Right ventricle myocardium superior (tissue), 1 donor: ENCODE results near the gene PPP1R3G. TPM values are rescaled to one million over a fixed set of nuclear protein-coding genes. Genes with fewer than 3 reads are reported as not detected.
A peak's percentile ranks its signal among the peaks of the same experiment; 100 is the strongest.
"Not testable (repeated sequence)": the region's sequence is repeated elsewhere in the genome, so short reads cannot be mapped to it uniquely, and the experiment has no call there.

Experiments used
- ATAC-seq: fragments of 200-7000 bp; cut with Tn5 transposase; one replicate; pipeline ENCODE4 v1.9.1; 2020; ENCODE audit warnings: mild to moderate bottlenecking; ENCODE audit not compliant: poor library complexity
- DNase-seq: peaks from one replicate; pipeline ENCODE4 v3.0.0-alpha.2; 2020
- intact Hi-C: fragments of 100-400 bp; cut with DNase I; formaldehyde crosslinking; loops from one replicate; pipeline ENCODE4 v1.11.2; 2022
- long read RNA-seq: library from polyadenylated mRNA; unstranded; transcript quantifications from one replicate; pipeline ENCODE4 v2.0.0, GENCODE V29; 2021
- total RNA-seq: library from RNA; stranded (reverse); fragmentation: NEBNext Ultra II Directional; extraction: Animal tissue kit (Norgen Biotek cat#: 25700); gene quantifications from one replicate; pipeline ENCODE4 v1.2.1, GENCODE V29; 2021
- donor health status: DM: no; HTN: yes; CAD: no; lungs with severe emphysema.

PPP1R3G gene
- 14.2 TPM for total RNA-seq
- long read RNA-seq, full-length matches to known transcripts, result 233 of 233 reads
- long read RNA-seq, partial matches to known transcripts, result 0 of 233 reads
- long read RNA-seq, other reads (novel, unspliced or antisense), result 0 of 233 reads

DNA sequence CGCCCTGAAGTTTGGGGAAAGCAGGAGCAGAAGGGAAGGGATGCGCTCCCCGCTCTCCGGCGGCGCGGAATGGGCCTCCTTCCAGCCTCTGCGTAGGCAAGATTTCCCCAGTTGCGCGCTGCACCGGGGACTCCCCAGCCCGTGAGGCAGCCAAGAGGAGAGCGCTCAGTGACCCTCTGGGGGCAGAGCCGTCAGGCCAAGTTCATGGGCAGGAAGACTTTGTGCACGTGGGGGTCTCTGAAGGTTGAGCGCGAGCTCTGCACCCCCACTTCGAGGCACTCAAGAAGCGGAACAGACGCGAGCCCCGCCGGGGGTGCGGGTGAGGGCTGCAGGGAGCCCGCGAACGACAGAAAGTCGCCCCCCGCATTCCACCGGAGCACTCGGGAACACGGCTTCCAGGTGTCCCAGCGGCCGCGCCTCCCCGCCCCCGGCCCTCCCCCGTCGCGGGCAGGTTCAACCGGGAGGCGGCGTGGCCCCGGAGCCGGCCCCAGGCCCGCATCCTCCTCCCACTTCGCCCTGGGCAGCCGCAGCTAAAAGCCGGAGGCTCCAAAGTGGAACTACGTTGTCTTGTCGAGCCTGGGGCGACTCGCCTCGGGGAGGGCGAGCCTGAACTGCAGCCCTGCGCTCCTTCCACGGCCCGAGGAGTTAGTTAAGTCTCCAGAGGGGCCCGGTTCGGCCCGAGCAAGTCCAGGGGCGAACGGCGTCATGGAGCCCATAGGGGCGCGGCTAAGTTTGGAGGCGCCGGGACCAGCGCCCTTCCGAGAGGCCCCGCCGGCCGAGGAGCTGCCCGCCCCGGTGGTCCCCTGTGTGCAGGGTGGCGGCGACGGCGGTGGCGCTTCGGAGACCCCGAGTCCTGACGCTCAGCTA, at the start of gene PPP1R3G:
PPP1R3G (plus strand) TSS at position 561 of the 867 bp plus-strand sequence; CDS start at position 706, 145 bp downstream.
- peak; percentile 73 for DNase-seq
- ATAC-seq, result peak; percentile 77
- intact Hi-C loops, result no loop called here

DNA sequence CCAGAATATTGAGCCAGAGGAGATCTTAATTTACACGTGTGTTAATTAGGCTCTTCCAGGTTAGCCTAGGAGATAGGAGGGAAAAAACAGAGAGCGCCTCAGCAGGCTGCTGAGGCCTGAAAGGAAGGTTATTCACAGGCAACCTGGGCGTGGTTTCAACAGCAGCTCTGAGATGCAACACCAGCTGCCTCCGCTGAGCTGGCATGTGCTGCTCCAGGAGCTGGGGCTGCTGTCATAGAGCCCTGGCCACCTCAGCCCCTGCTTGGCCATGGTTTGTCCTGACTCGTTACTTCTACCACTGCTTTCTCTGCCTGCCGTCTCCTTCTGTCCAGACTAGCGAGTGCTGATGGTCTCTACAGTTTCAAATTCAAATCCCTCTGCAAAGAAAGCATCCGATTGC, 48.9 kb upstream of the PPP1R3G start:
- intact Hi-C loops, result no loop called here
- no peak for DNase-seq
- ATAC-seq, result no peak

DNA sequence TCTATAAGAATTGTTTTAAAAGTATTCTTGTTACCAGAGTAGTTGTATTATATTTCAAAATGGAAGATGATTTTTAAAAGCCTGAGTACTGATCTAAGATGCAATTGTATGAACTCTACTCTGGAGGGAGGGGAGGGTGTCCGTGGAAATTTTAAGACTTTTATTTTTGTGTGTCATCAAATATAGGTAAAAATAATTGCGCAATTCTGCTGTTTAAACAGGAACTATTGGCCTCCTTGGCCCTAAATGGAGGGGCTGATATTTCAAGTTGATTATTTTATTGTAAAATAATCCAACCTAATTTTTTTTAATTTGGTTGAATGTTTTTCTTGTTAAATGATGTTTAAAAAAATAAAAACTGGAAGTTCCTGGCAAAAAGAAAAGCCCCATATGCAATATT, 43.2 kb upstream of the PPP1R3G start:
- intact Hi-C loops, result no loop called here
- DNase-seq (no peak), ATAC-seq (no peak)

DNA sequence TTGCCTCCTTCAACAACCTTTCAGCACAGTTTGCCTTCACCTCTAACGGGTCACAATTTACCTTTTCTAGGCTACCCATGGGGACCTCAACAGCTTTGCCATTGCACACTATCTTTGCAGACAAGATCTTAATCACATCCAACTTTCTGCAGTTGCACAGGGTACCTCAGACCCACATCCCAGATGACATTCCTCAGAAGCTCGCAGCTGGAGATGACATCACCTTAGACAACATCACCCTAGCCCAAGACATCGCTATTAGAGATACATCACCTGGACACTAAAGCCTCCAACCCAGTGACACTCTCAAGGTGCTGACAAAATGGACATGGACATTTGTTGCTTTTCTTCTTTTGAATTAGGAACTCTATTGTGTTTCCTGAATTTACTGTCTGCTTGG, 42.7 kb upstream of the PPP1R3G start:
- intact Hi-C loops, result no loop called here
- DNase-seq (no peak), ATAC-seq (no peak)

DNA sequence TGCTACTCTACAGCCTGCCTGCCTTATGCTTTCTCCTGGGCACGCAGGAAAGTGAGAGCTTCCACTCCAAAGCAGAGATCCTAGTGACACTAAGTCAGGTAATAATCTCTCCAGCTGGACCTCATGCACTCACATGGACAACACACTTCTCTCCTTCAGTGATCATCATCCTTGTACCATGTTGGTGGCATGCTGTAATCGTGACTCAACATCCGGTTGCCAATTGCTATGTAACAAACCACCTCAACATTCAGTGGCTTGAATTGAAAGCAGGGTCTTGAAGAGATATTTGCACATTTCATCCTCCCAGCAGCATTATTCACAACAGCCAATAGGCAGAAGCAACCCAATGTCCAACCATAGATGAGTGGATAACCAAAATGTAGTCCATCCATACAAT, 40.3 kb upstream of the PPP1R3G start:
- ATAC-seq, result no peak
- intact Hi-C loops, result no loop called here
- DNase-seq, result no peak

DNA sequence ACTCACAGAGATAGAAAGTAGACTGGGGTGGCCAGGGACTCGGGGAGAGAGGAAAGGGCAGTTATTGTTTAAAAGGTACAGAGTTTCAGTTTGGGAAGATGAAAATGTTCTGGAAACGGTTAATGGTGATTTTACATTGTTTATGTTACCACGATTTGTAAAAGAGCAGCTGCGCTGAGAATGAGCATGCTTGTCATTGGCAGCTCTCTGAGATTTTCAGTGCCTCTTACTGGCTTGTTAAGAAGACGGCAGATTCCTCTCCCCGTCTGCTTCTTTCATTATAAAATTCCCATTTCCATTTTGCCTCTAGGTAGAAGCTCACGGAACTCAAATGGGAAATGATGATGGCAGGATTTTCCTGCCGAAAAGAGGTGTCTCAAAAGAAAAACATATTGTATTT, 39.7 kb upstream of the PPP1R3G start:
- ATAC-seq (no peak), DNase-seq (no peak)
- intact Hi-C loops, result no loop called here

DNA sequence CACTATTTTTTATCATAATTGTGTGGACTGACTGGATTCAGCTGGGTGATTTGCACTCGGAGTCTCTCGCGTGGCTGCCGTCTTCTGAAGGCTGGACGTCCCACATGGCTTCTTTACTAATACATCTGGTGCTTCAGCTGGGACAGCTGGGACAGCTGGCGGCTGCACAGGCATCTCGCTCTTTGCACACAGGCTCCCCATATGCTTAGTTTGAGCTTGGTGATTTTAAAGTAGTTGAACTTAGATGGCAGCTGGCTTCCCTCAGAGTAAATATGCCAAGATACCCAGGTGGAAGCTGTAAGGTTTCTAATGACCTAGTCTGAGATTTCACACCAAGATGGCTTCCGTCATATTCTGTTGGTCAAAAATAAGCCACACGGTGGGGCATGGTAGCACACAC, 38.7 kb upstream of the PPP1R3G start:
- DNase-seq (no peak), ATAC-seq (no peak)
- intact Hi-C loops, result no loop called here

DNA sequence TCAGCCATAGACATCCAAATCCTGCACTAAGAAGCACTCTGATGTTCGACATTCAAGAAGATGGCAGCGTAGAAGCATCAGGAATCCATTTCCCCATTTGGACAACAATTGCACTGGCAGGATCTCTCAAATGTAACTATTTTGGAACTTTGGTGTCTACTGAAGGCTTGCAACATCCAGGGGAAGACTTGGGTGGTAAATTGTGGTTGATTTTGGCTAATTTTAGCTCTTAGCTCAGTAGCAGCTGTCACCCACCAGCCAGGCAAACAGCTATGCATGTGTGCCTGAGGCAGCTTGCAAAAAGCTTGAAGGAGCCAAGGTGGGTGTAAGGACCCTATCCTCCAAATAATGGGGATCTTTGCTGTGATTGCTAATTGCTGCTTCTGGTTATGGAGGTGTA, 35.1 kb upstream of the PPP1R3G start:
- intact Hi-C loops, result no loop called here
- DNase-seq, result no peak
- no peak for ATAC-seq

DNA sequence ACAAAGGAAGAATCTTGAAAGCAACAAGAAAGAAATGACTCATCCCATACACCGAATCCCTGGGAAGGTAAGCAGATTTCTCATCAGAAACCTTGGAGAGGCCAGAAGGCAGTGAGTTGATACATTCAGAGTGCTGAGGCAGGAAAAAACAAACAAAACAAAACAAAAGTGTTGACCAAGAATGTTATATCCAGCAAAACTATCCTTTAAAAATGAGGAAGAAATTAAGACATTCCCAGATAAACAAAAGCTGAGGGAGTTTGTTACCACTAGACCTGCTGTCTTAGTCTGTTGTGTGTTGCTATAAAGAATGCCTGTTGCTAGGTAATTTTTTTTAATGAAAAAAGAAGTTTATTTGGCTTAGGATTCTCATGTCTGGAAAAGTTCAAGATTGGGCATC, 33.7 kb upstream of the PPP1R3G start:
- DNase-seq (no peak), ATAC-seq (no peak)
- intact Hi-C loops, result no loop called here

DNA sequence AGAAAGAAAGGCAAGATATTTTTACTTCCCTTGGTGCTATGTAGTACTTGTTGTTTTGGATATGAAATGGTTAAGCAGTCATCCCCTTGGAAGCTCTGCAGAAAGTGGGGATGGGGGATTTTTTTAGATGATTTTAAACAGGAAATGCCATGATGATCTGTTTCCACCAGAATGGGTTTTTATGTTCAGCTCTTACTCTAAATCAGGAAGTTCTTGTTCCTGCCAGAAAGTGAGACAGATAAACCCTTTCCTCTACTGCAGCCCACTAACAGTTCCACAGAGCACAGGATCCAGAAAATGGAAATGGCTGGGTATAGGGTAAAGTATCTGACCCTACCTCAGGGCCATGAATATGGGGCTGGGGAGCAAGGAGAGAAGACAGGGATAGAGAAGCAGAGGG, 32.1 kb upstream of the PPP1R3G start:
- DNase-seq, result no peak
- intact Hi-C loops, result no loop called here
- ATAC-seq, result no peak

DNA sequence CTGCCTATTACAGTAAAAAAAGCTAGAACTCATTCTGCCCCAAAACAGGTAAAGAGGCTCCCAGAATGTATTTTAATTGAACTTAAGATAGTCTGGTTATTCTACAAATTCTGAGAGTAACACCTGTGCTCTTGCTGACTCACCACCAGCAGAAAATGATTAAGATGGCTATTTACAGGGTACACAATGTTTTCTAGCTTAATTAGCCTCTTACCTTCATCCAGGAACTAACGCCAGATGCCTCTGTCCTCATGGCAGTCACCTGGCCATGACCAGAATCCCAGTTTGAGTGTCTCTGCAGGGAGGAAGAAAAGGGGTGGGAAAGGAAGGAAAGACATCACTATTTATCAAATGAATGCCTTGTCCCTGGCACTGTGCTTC, 31.3 kb upstream of the PPP1R3G start:
- DNase-seq, result no peak
- no peak for ATAC-seq
- intact Hi-C loops, result no loop called here

DNA sequence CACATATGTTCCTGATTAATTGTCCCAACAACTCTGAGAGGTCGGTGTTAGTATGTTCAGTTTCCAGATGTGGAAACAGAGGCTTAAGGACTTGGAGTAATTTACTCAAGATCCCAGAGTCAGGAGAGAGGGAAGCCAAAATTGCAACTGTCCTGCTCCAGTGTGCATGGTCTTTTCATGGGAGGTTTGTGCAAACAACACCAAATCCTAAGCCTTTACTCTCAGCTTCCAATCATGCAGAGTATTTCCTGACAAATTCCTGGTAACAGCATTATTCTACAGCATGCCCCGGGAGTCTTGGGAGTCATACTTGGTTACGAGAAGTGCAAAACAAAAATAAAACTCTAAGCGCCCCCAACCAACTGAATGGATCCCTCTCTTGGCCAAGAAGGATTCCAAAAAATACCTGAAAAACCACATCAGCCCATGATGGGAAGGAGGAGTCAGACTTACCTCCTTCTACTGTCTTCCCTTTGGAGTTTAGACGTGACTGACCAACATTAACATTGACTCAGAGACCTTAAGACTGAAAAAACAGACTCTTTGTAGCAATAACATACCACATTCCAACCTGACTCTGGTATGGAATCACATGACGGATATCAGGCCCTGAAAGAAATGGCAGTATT, 30.8 kb upstream of the PPP1R3G start:
- intact Hi-C loops, result no loop called here
- no peak for ATAC-seq
- no peak for DNase-seq

DNA sequence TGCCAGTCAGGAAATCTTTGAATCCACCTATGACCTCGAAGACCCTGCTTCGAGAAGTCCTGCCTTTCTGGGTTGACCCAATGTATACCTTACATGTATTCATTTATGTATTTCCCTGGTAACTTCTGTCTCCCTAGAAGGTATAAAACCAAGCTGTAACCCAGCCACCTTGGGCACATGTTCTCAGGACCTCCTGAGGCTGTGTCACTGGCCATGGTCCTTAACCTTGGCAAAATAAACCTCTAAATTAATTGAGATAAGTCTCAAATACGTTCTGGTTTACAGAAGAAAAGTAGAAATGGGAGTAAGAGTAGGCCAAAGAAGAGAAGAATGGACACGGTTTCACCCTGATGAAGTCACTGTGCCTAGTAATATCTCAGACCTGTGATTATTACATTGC, 30.0 kb upstream of the PPP1R3G start:
- DNase-seq (no peak), ATAC-seq (no peak)
- intact Hi-C loops, result no loop called here

DNA sequence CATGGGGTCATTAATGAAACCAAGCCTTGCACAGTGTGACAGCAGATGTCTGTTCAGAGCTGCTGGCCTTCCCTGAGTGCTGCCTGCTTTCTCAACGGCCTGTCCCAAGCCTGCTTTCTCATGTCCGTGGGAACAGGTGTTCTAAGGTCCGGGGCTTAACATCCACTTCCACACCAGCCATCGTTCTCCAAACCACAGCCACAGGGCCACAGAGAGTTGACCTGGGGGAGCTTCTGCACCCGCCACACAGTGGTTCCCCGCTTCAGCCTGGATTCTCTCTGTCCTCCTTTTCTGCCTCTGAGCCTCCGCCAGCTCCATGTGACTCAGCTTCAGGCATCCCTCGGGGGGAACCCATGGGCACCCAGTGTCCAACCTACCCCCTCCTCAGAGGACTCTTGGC, 26.9 kb upstream of the PPP1R3G start:
- ATAC-seq (no peak), DNase-seq (no peak)
- intact Hi-C loops, result no loop called here

DNA sequence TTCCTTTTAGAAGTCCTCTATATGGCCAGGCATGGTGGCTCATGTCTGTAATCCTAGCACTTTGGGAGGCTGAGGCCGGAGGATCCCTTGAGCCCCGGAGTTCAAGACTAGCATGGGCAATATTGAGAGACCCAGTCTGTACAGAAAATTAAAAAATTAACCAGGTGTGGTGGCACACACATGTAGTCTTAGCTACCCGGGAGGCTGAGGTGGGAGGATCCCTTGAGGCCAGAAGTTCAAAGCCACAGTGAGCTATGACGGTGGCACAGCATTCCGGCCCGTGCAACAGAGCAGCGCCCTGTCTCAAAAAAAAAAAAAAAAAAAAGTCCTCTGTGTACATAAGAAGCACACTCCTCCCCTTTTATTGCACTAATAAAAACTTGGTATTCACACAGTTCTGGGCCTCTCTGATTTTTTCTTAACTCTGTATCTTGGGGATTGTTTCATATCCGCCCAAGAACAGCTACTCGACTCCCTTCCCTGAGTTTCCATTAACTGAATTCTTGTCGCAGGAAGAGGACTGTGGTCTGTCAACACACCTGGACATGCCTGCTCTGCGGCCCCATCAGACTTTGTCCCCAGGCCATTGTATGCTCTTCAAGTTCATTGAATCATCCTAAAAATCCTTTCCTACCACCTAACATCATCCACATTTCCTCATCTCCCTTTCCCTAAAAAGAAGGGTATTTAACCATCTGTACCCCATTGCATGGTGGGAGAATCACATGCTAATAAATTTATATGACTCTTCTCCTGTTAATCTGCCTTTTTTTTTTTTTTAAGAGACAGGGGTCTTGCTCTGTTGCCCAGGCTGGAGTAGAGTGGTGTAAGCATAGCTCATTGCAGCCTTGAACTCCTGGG, 25.9 kb upstream of the PPP1R3G start:
- DNase-seq (no peak), ATAC-seq (no peak)
- intact Hi-C loops, result no loop called here

DNA sequence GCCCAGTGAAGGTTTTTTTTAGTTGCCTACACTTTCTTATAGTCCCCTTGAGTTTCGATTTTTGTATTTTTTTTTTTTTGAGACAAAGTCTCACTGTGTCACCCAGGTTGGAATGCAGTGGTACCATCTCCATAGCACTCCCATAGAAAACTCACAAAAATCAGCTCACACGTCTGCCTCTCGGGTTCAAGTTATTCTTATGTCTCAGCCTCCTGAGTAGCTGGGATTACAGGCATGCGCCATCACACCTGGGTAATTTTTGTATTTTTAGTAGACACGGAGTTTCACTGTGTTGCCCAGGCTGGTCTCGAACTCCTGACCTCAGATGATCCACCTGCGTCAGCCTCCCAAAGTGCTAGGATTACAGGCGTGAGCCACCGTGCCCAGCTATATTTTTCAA, 24.7 kb upstream of the PPP1R3G start:
- intact Hi-C loops, ATAC-seq, DNase-seq: not testable (repeated sequence)

DNA sequence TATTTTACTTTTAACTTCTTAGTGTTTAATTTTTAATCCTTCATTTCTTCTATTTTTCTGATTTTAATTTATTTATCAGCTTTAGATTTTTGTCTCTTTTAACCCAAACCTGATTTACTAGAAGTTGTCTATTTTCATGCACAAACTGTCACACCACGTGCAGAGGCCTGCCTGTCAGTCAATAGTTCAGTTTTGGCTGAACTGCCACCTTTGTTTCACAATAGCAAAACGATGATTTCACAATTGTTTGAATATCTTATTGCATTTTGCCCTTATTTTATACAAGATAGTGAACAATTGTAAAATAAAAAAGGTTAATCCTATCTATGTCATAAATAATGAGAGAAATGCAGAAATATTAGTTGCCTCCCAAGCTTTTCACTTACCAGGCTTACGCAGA, 24.0 kb upstream of the PPP1R3G start:
- DNase-seq (no peak), ATAC-seq (no peak)
- intact Hi-C loops, result no loop called here

DNA sequence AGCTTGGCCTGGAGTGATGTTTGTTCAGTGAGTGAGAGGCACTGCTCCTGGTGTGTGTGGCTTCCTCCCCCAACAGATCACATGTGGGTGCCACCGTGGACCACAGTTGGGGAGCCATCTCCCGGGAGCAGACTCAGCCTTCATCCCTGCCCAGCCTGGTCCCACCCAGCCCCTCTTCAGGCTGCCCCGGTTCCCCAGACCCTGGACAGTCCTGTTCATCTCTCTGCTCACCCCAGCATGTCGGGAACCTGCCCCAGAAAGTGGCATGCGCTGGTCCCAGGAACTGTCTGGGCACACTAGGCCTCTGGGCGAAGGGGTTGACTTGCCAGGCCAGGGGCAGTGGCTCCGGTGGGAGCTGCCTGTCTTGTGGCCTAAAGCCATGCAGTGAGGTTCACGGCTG, 21.5 kb upstream of the PPP1R3G start:
- no peak for DNase-seq
- intact Hi-C loops, result no loop called here
- ATAC-seq, result no peak

DNA sequence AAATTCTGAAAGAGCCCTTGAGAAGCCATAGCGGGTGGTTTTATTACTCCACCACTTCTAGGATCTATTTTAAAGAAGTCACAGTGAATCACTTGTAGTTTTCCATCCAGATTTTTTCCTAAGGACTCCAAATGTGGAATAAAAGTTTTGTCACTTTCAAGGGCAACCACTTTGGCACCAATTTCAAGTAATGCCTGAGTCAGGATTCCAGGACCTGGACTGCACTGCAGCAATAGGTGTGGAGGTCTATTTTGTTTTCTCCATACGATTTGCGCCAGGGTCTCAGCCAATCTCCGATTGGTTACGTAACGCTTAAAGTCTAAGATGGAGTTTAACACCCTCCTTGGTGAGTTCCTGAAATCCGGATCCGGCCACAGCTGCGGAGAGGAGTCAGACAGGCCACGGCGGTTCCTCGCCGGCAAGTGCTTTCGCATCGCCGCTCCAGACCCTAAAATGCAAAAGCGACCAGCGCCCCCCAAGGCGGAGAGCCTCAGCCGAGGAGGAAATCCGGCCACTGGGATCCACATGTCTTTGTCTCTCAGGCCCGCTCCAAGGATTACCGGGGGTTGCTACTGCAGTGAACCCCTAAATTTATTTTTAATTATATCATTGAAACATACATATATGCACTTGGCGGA, 18.6 kb upstream of the PPP1R3G start:
- DNase-seq (no peak), ATAC-seq (no peak)
- intact Hi-C loops, result no loop called here
